ENCODE data around the gene HLA-DRB1. TPM values are rescaled to one million over a fixed set of nuclear protein-coding genes. Genes with fewer than 3 reads are reported as not detected.
"Not testable (repeated sequence)": the region's sequence is repeated elsewhere in the genome, so short reads cannot be mapped to it uniquely, and the experiment has no call there.

HLA-DRB1 gene
- total RNA-seq, 1 experiment from 2014 or later: 1.4 TPM

DNA sequence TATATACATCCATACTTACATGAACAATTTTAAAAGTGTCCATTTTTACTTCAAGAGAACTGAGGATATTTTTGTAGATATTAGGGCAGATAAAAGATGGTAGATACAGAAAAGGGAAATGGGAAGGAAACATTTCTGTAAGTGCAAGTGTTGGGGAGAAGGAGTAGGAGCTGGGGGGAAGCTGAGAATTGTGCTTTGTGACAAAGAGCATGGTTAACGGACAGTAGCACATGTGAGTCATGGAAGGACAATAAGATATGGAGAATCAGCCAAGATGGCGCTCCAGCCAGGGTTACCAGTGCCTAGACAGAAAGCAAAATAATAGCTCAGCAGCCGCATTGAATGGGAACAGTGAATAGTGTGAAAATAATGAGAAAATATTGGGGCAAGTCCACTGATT lies 12.7 kb upstream of the HLA-DRB1 start:
- TF ChIP-seq IRF2 (CRISPR knock-in tag; IDR thresholded peaks at IDR 0.05; ENCODE audit: borderline replicate concordance, low read depth) (no peak), FOXK1 (CRISPR knock-in tag; IDR thresholded peaks at IDR 0.05) (no peak), ZNF219 (CRISPR knock-in tag; IDR thresholded peaks at IDR 0.05; ENCODE audit: borderline replicate concordance) (no peak)
- TF ChIP-seq, protein P1, sequence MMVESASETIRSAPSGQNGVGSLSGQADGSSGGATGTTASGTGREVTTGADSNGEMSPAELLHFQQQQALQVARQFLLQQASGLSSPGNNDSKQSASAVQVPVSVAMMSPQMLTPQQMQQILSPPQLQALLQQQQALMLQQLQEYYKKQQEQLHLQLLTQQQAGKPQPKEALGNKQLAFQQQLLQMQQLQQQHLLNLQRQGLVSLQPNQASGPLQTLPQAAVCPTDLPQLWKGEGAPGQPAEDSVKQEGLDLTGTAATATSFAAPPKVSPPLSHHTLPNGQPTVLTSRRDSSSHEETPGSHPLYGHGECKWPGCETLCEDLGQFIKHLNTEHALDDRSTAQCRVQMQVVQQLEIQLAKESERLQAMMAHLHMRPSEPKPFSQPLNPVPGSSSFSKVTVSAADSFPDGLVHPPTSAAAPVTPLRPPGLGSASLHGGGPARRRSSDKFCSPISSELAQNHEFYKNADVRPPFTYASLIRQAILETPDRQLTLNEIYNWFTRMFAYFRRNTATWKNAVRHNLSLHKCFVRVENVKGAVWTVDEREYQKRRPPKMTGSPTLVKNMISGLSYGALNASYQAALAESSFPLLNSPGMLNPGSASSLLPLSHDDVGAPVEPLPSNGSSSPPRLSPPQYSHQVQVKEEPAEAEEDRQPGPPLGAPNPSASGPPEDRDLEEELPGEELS (CRISPR knock-in tag; IDR thresholded peaks at IDR 0.05): no peak
- Mint-ChIP-seq H3K4me3 (no peak overlapping the region), H3K27me3 (ENCODE audit: low read depth) (peaks cover 22% of the 10 kb centered on the region), H3K27ac (no peak overlapping the region), H3K36me3 (peaks cover 3% of the 10 kb centered on the region), H3K4me1 (no peaks in the 10 kb centered on the region), H3K9me3 (peaks cover 12% of the 10 kb centered on the region)
- CTCF ChIA-PET: no interaction called here
- DNase-seq (ENCODE audit: low spot score) (no peak), ATAC-seq (no peak)
- POLR2A ChIA-PET: no interaction called here

DNA sequence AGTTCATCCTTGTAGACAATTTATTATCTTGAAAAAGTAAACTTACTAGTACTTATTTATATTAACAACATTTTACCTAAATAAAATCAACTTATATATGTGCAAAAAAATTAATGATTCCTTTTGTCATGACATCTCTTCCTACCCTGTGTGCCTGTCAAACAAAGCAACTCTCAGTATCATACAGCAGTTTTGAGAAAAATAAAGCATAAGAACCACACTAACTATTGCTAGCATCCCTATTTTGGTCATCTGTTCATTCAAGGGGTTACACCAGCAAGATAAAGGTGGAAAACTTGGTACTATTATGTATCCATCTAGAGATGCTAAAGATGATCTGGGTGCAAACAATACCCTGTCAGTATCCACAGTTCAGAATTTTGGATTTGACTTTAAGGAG lies 7.4 kb upstream of the HLA-DRB1 start:
- ATAC-seq (no peak), DNase-seq (ENCODE audit: low spot score) (no peak)
- ChIA-PET CTCF (no interaction called here), POLR2A (no interaction called here)
- Mint-ChIP-seq H3K27me3 (ENCODE audit: low read depth) (peaks cover 6% of the 10 kb centered on the region), H3K4me1 (no peaks in the 10 kb centered on the region), H3K9me3 (peaks cover 12% of the 10 kb centered on the region), H3K27ac (no peak overlapping the region), H3K36me3 (peaks cover 3% of the 10 kb centered on the region), H3K4me3 (no peak overlapping the region)
- TF ChIP-seq ZNF423 (CRISPR knock-in tag; IDR thresholded peaks at IDR 0.05): no peak
- TF ChIP-seq OVOL2 (CRISPR knock-in tag; IDR thresholded peaks at IDR 0.05; ENCODE audit: borderline replicate concordance): no peak
- TF ChIP-seq NFYB (CRISPR knock-in tag; conservative IDR thresholded peaks at IDR 0.05; ENCODE audit: low read depth): no peak
- TF ChIP-seq, protein P2, sequence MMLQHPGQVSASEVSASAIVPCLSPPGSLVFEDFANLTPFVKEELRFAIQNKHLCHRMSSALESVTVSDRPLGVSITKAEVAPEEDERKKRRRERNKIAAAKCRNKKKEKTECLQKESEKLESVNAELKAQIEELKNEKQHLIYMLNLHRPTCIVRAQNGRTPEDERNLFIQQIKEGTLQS (CRISPR knock-in tag; conservative IDR thresholded peaks at IDR 0.05): no peak
- no peak for TF ChIP-seq TCF7 (CRISPR knock-in tag; IDR thresholded peaks at IDR 0.05; ENCODE audit: low read depth)
- TF ChIP-seq JAZF1 (CRISPR knock-in tag; IDR thresholded peaks at IDR 0.05): no peak
- no peak for TF ChIP-seq ZNF396 (CRISPR knock-in tag; IDR thresholded peaks at IDR 0.05; ENCODE audit: borderline replicate concordance)
- no peak for TF ChIP-seq NFATC4 (CRISPR knock-in tag; IDR thresholded peaks at IDR 0.05)
- TF ChIP-seq, protein P3, sequence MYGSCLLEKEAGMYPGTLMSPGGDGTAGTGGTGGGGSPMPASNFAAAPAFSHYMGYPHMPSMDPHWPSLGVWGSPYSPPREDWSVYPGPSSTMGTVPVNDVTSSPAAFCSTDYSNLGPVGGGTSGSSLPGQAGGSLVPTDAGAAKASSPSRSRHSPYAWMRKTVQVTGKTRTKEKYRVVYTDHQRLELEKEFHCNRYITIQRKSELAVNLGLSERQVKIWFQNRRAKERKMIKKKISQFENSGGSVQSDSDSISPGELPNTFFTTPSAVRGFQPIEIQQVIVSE (CRISPR knock-in tag; IDR thresholded peaks at IDR 0.05; ENCODE audit: borderline replicate concordance): no peak
- TF ChIP-seq, protein P4, sequence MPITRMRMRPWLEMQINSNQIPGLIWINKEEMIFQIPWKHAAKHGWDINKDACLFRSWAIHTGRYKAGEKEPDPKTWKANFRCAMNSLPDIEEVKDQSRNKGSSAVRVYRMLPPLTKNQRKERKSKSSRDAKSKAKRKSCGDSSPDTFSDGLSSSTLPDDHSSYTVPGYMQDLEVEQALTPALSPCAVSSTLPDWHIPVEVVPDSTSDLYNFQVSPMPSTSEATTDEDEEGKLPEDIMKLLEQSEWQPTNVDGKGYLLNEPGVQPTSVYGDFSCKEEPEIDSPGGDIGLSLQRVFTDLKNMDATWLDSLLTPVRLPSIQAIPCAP (CRISPR knock-in tag; IDR thresholded peaks at IDR 0.05): no peak
- TF ChIP-seq CREB1 (CRISPR knock-in tag; IDR thresholded peaks at IDR 0.05): no peak
- TF ChIP-seq ZNF219 (CRISPR knock-in tag; IDR thresholded peaks at IDR 0.05; ENCODE audit: borderline replicate concordance): no peak
- no peak for TF ChIP-seq SOX15 (CRISPR knock-in tag; IDR thresholded peaks at IDR 0.05)
- TF ChIP-seq, protein P5, sequence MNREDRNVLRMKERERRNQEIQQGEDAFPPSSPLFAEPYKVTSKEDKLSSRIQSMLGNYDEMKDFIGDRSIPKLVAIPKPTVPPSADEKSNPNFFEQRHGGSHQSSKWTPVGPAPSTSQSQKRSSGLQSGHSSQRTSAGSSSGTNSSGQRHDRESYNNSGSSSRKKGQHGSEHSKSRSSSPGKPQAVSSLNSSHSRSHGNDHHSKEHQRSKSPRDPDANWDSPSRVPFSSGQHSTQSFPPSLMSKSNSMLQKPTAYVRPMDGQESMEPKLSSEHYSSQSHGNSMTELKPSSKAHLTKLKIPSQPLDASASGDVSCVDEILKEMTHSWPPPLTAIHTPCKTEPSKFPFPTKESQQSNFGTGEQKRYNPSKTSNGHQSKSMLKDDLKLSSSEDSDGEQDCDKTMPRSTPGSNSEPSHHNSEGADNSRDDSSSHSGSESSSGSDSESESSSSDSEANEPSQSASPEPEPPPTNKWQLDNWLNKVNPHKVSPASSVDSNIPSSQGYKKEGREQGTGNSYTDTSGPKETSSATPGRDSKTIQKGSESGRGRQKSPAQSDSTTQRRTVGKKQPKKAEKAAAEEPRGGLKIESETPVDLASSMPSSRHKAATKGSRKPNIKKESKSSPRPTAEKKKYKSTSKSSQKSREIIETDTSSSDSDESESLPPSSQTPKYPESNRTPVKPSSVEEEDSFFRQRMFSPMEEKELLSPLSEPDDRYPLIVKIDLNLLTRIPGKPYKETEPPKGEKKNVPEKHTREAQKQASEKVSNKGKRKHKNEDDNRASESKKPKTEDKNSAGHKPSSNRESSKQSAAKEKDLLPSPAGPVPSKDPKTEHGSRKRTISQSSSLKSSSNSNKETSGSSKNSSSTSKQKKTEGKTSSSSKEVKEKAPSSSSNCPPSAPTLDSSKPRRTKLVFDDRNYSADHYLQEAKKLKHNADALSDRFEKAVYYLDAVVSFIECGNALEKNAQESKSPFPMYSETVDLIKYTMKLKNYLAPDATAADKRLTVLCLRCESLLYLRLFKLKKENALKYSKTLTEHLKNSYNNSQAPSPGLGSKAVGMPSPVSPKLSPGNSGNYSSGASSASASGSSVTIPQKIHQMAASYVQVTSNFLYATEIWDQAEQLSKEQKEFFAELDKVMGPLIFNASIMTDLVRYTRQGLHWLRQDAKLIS (CRISPR knock-in tag; IDR thresholded peaks at IDR 0.05; ENCODE audit: borderline replicate concordance): no peak
- TF ChIP-seq, protein P6, sequence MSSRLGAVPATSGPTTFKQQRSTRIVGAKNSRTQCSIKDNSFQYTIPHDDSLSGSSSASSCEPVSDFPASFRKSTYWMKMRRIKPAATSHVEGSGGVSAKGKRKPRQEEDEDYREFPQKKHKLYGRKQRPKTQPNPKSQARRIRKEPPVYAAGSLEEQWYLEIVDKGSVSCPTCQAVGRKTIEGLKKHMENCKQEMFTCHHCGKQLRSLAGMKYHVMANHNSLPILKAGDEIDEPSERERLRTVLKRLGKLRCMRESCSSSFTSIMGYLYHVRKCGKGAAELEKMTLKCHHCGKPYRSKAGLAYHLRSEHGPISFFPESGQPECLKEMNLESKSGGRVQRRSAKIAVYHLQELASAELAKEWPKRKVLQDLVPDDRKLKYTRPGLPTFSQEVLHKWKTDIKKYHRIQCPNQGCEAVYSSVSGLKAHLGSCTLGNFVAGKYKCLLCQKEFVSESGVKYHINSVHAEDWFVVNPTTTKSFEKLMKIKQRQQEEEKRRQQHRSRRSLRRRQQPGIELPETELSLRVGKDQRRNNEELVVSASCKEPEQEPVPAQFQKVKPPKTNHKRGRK (CRISPR knock-in tag; IDR thresholded peaks at IDR 0.05; ENCODE audit: borderline replicate concordance): no peak
- no peak for TF ChIP-seq ZNF263 (CRISPR knock-in tag; IDR thresholded peaks at IDR 0.05; ENCODE audit: low read depth)

DNA sequence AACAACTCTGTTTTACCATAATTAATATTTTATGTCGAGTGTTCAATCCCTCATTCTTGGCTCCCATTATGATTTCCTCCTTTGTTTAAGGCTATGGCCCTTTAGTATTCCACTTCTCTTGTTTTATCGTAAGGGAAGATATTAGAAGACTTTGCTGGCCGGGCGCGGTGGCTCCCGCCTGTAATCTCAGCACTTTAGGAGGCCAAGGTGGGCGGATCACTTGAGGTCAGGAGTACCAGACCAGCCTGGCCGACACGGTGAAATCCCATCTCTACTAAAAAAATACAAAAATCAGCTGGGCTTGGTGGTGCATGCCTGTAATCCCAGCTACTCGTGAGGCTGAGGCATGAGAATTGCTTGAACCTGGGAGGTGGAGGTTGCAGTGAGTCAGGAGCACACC lies 1.1 kb upstream of the HLA-DRB1 start:
- H3K27ac Mint-ChIP-seq; POLR2A ChIA-PET; CTCF ChIA-PET; H3K36me3 Mint-ChIP-seq; H3K9me3 Mint-ChIP-seq; H3K4me1 Mint-ChIP-seq; ATAC-seq; DNase-seq (ENCODE audit: low spot score); H3K4me3 Mint-ChIP-seq: not testable (repeated sequence)
- peaks cover 12% of the 10 kb centered on the region for H3K27me3 Mint-ChIP-seq (ENCODE audit: low read depth)
